SJSA1 (cell line): ENCODE results near the gene MAN2A1. TPM values are rescaled to one million over a fixed set of nuclear protein-coding genes. Genes with fewer than 3 reads are reported as not detected.
A peak's percentile ranks its signal among the peaks of the same experiment; 100 is the strongest.

Experiments used
- DNase-seq, 2 experiments: peaks; one replicate each; pipeline ENCODE4 v3.0.0-alpha.2; 2015 to 2020; ENCODE audit warnings: low spot score in 2 of 2, low read depth in 1 of 2
- H3K27ac ChIP-seq: fragments of 250-450 bp; sonication (Bioruptor Pico); 2 replicates; pipeline ENCODE4 v1.5.1; 2020; ENCODE audit warnings: mild to moderate bottlenecking, moderate library complexity
- H3K27me3 ChIP-seq: fragments of 250-450 bp; sonication (Bioruptor Pico); replicated peaks from 2 replicates; pipeline ENCODE4 v1.5.1; 2020; ENCODE audit warnings: mild to moderate bottlenecking, moderate library complexity
- H3K36me3 ChIP-seq: fragments of 250-450 bp; sonication (Bioruptor Pico); 2 replicates; pipeline ENCODE4 v1.5.1; 2020; ENCODE audit warnings: mild to moderate bottlenecking
- H3K4me1 ChIP-seq: fragments of 250-450 bp; sonication (Bioruptor Pico); replicated peaks from 2 replicates; pipeline ENCODE4 v1.6.1; 2021; ENCODE audit warnings: mild to moderate bottlenecking
- H3K4me3 ChIP-seq: fragments of 250-450 bp; sonication (Bioruptor Pico); 2 replicates; pipeline ENCODE4 v1.5.1; 2020; ENCODE audit warnings: mild to moderate bottlenecking
- H3K9me3 ChIP-seq: fragments of 250-450 bp; sonication (Bioruptor Pico); replicated peaks from 2 replicates; pipeline ENCODE4 v1.5.1; 2020; ENCODE audit warnings: mild to moderate bottlenecking
- total RNA-seq: library from RNA; depleted of rRNA; stranded (reverse); fragments of >200 nt; shearing (Covaris generic); gene quantifications from 2 replicates; pipeline ENCODE4 v1.2.3, GENCODE V29; 2014

MAN2A1 gene
- total RNA-seq, 1 experiment from 2014 or later = 112 TPM

DNA sequence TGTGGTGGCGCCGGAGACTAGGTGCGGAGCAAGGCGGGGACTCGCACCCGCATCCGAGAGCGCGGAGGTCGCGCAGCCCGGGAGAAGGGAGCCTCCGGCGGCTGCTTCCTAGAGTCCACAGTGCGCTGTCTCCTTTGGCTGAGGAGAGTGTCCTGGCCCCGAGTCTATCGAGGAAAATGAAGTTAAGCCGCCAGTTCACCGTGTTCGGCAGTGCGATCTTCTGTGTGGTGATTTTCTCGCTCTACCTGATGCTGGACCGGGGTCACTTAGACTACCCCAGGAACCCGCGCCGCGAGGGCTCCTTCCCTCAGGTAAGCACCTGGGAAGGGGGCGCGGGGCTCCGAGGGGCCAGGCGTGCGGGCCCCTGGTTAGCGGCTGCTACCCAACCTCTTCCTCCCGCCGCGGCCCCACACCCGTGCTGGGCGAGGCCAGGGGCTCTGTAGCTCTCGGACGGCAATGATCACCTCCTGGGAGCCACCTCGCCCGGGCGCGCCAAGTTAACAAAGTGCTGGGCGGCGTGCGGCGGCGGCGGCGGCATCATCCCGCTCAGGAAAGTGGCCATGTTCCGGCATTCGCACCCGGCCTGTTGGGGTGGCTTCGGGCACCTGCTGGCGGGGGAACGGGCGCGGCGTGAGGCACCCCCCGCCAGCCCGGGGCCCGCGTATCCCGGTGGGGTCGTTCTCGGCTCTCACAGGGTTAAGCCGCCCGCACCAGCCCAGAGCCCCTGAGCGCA is 681 bp downstream of the MAN2A1 start:
- H3K4me3 ChIP-seq = peak overlapping the region; percentile 84
- H3K36me3 ChIP-seq = peaks cover 9% of the 10 kb centered on the region; the same call in 1 of the 2 replicates
- no peaks in the 10 kb centered on the region for H3K27me3 ChIP-seq
- peaks cover 32% of the 10 kb centered on the region for H3K4me1 ChIP-seq
- peaks cover 7% of the 10 kb centered on the region; the same call in 1 of the 2 replicates for H3K9me3 ChIP-seq
- DNase-seq = peak in 1 of 2 experiments; percentile 59
- H3K27ac ChIP-seq = peak overlapping the region; percentile 75

DNA sequence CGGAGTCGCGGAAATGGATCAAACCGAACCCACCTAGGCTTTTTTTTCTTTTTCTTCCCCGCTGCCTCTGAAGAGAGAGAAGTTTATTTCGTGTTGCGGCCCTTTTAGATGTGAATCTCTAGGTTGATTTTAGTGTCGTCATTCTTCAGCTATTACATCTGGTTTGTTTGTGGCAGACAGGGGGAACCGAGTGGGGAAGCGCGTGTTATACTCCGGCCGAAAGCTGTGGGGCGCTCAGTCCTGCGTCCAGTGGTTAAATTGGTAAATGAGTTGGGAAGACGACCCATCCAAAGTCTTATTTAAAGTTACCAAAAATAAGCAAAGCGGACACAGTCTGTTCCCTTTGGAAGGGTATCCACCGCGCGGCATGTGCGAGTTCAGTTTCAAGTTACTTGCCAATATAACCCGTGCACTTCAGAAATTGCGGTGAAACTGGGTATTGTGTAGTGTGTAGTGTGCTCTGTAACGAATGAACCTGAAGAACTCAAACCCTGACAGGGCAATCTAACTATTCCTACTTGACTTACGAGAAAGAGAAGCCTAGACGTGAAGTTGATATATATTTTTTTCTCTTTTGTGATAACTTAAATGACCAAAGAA is 1.3 kb downstream of the MAN2A1 start:
- Histone ChIP-seq H3K9me3 (peaks cover 7% of the 10 kb centered on the region; the same call in 1 of the 2 replicates), H3K36me3 (peaks cover 9% of the 10 kb centered on the region; the same call in 1 of the 2 replicates)
- DNase-seq = peak; percentile 74 to 78

DNA sequence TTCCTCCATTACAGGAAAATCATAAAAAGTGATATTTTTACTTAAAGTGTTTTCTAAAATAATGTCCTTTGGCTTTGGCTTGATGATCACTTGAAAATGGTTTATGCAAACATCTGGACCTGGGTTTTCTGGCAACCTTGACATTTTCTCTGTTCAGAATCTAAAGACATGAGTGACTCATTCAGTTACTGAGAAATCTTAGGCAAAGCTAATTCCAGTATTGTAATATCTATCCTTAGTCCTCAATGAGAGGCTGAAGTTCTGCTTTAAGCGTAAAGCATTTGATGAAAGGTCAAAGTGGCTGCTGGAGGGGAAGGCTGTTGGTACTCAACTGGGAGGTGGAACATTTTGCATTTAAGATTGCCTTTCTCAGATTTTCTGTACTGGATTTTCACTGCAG is 2.3 kb downstream of the MAN2A1 start:
- Histone ChIP-seq H3K36me3 (peaks cover 13% of the 10 kb centered on the region), H3K27ac (no peak overlapping the region), H3K9me3 (peaks cover 7% of the 10 kb centered on the region; the same call in 1 of the 2 replicates), H3K27me3 (no peaks in the 10 kb centered on the region), H3K4me1 (peaks cover 33% of the 10 kb centered on the region), H3K4me3 (peak overlapping the region; percentile 84)
- DNase-seq = peak in 1 of 2 experiments; percentile 36

More for the DNA sequence above, 1.3 kb downstream of the MAN2A1 start:
- H3K4me3 ChIP-seq = peak overlapping the region; percentile 84
- H3K27ac ChIP-seq = peak overlapping the region; percentile 75
- H3K27me3 ChIP-seq = no peaks in the 10 kb centered on the region
- peaks cover 33% of the 10 kb centered on the region for H3K4me1 ChIP-seq

DNA sequence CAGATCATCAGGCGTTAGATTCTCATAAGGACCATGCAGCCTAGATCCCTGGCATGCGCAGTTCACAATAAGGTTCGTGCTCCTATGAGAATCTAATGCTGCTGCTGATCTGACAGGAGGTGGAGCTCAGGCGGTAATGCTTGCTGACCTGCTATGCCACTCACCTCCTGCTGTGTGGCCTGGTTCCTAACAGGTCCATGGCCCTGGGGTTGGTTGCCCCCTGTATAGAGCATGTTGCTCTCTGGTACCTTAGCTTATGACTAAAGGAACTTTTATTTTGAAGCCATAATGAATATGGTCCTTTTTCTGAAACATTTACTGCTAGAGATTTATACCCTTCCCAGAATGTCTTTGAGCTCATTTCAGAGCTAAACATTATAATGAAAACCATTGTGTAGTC is 3.1 kb downstream of the MAN2A1 start:
- H3K4me3 ChIP-seq = no peak overlapping the region
- H3K4me1 ChIP-seq = peaks cover 33% of the 10 kb centered on the region
- H3K27ac ChIP-seq = no peak overlapping the region
- peaks cover 7% of the 10 kb centered on the region; the same call in 1 of the 2 replicates for H3K9me3 ChIP-seq
- H3K36me3 ChIP-seq = peaks cover 13% of the 10 kb centered on the region
- H3K27me3 ChIP-seq = no peaks in the 10 kb centered on the region
- DNase-seq = no peak

DNA sequence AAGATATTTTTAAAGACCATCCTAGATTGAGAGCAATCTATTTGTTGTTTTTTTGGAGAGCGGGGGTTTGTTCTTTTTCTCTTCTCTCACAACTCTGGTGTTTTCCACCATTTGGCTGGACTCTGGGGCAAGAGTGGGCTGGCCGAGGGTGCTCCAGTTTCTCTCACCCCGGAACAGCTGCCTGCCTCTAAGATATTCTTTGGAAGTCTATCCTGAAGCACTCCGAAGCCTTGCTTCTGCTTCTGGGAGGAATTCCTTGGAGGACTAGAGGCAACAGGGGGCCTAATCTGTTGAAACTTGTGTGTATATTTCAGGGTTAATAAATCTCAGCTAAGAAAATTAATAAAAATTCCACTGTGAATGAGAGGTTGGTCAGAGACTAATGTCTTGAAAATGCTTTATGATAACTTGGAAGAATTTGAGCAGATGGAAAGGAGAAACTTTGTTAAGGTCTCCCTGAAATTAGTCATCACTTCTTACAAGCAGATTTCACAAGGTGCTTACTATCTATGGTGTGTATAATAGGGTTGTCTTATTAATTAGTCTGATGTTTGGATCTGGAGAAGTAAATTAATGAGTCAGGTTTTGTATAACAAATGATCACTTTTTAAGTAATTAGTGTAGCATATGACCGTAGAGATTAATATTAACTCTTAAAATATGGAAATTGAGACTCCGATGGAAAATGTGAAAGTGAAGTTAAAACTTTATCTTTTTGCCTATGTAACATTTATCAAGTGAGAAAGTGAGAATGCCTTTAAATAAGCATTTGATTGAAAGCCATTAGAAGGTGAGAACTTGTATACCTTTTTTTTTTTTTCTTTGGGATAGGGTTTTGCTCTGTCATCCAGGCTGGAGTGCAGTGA is 4.0 kb downstream of the MAN2A1 start:
- Histone ChIP-seq H3K27ac (no peak overlapping the region), H3K4me1 (peaks cover 31% of the 10 kb centered on the region), H3K4me3 (no peak overlapping the region), H3K27me3 (no peaks in the 10 kb centered on the region), H3K9me3 (peaks cover under 1% of the 10 kb centered on the region; the same call in 1 of the 2 replicates), H3K36me3 (peaks cover 14% of the 10 kb centered on the region)
- no peak for DNase-seq

DNA sequence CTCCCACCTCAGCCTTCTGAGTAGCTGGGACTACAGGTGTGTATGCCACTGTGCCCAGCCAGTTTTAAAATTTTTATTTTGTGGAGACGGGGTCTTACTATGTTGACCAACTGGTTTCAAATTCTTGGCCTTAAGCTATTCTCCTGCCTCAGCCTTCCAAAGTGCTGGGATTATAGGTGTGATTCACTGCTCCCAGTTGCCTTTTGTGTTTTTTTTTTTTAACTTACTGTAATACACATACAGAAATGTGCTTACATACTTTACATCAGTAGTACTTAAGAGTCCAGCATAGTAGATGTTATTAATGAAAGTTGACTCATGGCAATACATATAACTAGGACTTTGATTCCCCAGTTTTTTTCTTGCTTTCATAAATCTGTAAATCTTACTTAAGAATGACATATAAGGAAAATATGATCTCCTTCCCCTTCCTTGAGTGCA is 4.7 kb downstream of the MAN2A1 start:
- Histone ChIP-seq H3K27me3 (no peaks in the 10 kb centered on the region), H3K4me3 (no peak overlapping the region), H3K9me3 (no peaks in the 10 kb centered on the region), H3K4me1 (peaks cover 27% of the 10 kb centered on the region), H3K27ac (no peak overlapping the region), H3K36me3 (peaks cover 21% of the 10 kb centered on the region)
- DNase-seq = peak in 1 of 2 experiments; percentile 44

DNA sequence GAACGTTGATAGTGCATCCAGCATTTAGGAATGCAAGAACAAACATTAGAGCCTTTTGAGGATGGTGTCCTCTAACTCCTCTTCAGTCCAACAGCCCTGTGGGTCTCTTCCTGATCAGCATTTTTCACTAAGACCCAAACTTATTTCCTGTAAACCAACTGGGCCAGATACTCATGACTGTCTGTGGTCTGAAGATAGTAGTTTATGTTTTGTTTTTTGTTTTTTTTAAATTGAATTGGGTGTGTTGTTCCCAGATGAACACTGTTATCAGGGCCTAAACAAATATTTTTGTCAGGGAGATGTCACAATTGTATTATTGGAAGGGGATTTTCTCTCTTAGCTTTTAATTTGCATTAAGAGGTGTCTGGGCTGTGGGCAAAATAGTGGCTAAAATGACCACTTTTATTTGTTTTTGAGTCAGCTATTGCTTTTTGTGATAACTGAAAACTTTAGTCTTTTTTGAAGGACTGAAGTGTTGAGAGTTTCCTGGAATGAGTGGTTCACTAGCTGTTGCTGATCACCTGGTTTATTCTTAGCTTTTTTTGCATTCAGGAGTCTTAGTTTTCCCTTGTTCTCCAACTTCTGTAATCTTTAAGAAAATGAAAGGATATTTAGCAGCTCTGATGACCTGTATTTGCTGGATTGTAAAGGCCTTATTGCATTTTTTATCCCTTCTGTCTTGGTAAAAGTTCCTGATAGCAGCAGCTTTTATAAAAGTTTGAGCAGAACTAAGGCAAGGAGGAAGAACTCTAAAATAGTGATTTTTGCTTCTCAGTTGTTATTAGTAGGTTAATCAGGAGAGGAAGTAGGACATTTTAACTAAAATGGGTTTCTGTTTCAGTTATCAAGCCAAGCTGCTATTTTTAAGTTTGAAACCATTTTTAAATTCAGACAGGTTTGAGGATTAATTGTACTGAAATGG is 5.5 kb downstream of the MAN2A1 start:
- Histone ChIP-seq H3K9me3 (no peaks in the 10 kb centered on the region), H3K27ac (no peak overlapping the region), H3K36me3 (peaks cover 22% of the 10 kb centered on the region), H3K27me3 (no peaks in the 10 kb centered on the region), H3K4me1 (peaks cover 27% of the 10 kb centered on the region), H3K4me3 (no peak overlapping the region)
- peak in 1 of 2 experiments; percentile 17 for DNase-seq

DNA sequence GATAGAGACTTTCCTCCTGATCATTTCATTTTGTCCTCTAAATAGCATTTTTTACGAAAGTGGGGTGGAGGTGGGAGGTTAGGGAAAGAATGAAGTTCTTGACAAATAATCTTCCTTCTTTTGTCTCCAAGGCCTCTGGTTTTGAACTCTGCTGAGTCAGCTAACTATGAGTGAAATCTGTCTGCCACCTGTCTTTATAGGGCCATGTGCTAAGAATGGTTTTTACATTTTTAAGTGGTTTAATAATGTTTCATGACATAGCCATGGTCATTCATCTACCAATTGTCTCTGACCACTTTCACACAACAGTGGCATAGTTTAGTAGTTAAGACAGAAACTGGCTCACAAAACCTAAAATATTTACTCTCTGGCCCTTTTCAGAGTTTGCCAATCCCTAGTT is 7.6 kb downstream of the MAN2A1 start:
- H3K27me3 ChIP-seq = no peaks in the 10 kb centered on the region
- no peak overlapping the region for H3K27ac ChIP-seq
- H3K9me3 ChIP-seq = no peaks in the 10 kb centered on the region
- H3K4me3 ChIP-seq = no peak overlapping the region
- H3K4me1 ChIP-seq = peaks cover 18% of the 10 kb centered on the region
- H3K36me3 ChIP-seq = peaks cover 20% of the 10 kb centered on the region
- DNase-seq = no peak

DNA sequence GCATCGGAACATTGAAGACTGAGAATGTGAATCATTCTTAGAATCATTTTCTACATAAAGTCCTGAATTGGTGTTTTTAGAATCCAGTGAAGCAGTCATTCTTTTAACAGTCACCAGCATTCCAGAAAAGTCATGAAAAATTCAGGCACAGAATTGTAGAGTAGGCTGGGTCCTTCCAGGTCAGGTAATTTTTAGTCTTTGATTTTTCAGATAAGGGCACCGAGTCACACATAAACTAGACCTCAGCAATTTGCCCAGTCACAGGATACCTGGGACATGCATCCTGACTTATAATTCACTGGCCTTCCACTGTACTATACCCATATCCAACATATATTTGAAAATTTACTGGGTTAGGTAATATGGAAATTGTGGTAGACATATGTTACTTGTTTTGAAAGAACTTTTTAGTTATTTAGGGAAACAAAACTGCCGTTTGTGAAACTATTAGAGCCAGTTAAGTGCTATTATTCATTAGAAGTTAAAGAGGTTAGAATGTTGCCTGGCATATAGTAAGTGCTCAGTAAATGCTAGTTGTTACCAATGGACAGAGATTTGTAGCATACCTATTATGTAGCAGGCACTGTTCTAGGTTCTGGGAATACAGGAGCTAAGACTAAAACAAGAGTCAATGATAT is 10.9 kb downstream of the MAN2A1 start:
- no peak for DNase-seq
- Histone ChIP-seq H3K4me1 (no peaks in the 10 kb centered on the region), H3K27me3 (no peaks in the 10 kb centered on the region), H3K36me3 (peaks cover 23% of the 10 kb centered on the region), H3K9me3 (no peaks in the 10 kb centered on the region), H3K4me3 (no peak overlapping the region), H3K27ac (no peak overlapping the region)

DNA sequence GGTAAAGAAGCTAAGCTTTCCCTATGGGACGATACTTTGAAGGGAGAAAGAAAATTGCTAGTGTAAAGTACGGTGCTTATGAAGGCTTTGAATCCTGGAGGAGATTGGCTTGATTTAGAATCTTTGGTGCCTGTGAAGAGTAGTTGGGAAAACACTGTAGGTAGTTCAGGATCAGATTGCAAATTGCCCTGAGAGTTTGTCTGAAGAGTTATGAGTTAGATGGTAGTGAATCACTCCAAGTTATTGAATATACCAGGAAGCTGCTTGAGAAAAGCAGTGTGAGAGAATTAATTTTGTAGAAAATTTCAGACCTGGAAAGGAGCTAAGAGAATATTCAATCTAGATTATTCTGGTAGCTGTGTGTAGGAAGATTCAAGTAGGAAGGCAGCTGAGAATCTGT is 11.5 kb downstream of the MAN2A1 start:
- H3K27ac ChIP-seq = no peak overlapping the region
- DNase-seq = no peak
- H3K36me3 ChIP-seq = peaks cover 23% of the 10 kb centered on the region
- H3K27me3 ChIP-seq = no peaks in the 10 kb centered on the region
- no peaks in the 10 kb centered on the region for H3K4me1 ChIP-seq
- H3K4me3 ChIP-seq = no peak overlapping the region
- no peaks in the 10 kb centered on the region for H3K9me3 ChIP-seq

DNA sequence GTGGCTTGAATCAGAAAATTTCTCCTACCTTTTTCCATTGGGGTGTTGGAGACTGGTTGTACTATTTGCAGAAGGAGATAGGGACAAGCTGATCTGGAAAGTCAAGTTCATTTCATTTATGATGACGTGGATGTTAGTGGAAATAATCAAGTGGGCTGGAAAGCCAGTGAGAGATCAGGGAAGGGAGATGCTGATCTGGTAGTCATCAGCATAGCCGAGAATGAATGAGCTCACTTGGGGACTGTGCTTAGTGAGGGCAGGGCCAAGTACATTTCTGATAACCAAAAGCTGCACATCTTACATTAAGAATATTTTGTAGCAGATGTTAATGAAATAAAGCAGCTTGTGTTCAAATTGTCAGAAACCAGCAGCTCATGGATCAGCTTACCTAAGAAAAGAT is 12.1 kb downstream of the MAN2A1 start:
- DNase-seq = no peak
- H3K9me3 ChIP-seq = no peaks in the 10 kb centered on the region
- no peaks in the 10 kb centered on the region for H3K4me1 ChIP-seq
- no peak overlapping the region for H3K4me3 ChIP-seq
- H3K27me3 ChIP-seq = no peaks in the 10 kb centered on the region
- H3K27ac ChIP-seq = no peak overlapping the region
- peaks cover 19% of the 10 kb centered on the region for H3K36me3 ChIP-seq

DNA sequence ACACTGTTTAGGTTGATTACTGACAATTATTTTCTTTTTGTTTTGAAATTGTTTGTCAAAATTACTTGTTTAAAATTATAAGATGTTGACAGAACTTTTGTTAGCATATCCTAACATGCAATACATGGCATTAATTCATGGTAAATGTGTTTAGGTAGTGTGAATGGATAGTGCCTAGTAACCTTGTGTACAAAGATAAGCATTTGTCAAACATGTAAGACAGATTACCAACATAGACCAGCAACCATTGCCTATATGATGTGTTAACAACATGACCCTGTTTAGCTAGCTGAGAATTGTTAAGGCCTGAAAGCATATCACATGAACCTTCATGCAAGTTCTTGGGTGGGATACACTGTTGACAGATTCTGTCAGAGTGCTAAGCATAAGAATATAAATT is 13.4 kb downstream of the MAN2A1 start:
- Histone ChIP-seq H3K4me3 (no peak overlapping the region), H3K36me3 (peaks cover 22% of the 10 kb centered on the region), H3K9me3 (no peaks in the 10 kb centered on the region; the same call in 1 of the 2 replicates), H3K27ac (no peak overlapping the region), H3K4me1 (no peaks in the 10 kb centered on the region), H3K27me3 (no peaks in the 10 kb centered on the region)
- no peak for DNase-seq
